GM21360 (cell line): ENCODE measurements around the gene EPHB2.

Source experiments
- ATAC-seq: cut with Tn5 transposase; IDR thresholded peaks from one replicate; pipeline ENCODE4 v1.9.1; 2021; ENCODE audit warnings: mild to moderate bottlenecking, moderate library complexity; ENCODE audit not compliant: unreplicated experiment

The EPHB2 gene

DNA sequence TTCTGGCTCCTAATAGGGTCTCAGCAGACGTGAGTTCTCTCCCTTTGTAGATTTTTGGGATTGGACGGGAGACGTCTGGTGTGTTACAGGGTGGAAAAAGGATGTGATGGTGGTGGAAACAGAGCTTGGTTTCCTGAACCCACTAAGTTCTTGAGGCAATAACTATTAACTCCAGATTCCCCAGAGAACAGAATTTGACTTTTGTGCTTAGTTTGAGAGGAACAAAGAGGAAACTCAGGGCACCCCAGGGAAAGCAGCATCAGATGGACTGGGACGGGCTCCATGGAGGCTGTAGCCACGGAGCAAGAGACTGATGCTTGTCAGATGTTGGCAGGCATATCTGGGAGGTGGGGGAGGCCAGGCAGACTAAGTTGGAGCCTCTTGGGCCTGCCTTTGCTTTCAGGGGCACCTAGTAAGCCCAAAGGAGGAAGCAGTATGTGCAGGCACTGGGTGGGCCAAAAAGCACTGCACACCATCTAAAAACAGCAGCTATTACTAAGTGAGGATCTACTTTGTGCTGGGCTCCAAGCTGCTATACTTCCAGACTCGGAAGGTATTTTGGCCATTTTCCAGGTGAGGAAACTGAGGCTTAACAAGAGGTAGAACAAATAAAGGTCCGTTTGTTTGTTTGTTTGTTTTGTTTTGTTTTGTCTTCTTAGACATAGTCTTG, 66.9 kb downstream of the EPHB2 start:
- no peak for ATAC-seq

DNA sequence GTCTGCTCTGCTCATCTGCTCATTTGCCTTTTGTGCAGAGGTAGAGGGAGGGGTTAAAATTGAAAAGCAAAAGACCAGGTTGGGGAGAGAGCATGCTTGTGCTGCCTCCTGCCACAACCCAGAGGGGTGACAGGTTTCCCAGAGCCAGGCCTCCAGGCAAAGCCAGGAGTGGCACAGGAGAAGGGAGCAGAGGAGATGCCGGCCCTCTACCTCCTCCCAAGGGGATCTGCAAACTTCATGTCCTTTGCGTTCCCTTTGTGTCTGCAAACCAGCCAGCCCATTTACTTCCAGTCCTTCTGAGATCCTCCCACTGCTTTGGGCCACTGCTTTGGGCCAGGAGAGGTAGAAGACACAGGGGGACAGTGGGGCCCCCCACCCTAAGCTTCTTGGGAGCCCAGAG, 67.8 kb downstream of the EPHB2 start:
- no peak for ATAC-seq

DNA sequence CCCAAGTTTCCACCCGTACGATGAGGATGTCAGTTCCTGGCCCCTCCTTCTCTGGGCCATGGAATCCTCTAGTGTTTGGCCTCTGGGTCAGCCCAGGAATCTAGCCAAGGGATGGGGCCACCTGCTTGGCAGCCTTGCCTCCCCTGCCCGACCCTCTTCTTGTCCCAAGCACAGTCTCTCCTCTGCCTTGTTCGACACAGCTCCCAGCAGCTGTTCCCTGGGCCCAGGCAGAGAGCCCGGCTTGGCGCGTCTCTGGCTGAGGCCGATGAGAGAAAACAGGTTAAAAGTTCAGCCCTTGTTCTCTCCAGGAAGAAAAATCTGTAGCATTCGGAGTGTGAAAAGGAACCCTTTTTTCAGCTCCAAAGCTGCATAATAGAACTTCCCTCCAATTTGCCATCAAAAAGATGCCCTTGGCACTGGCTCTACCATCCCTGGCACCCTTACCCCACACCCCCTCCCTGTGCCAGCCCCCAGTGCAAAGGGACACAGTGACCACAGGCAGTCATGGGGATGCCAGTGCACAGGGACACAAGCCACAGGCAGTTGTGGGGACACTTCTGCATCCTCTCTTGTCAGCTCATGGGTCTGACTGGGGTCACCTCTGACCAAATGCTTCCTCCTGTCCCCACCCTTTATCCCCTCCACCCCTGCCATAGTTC, 68.4 kb downstream of the EPHB2 start:
- no peak for ATAC-seq

DNA sequence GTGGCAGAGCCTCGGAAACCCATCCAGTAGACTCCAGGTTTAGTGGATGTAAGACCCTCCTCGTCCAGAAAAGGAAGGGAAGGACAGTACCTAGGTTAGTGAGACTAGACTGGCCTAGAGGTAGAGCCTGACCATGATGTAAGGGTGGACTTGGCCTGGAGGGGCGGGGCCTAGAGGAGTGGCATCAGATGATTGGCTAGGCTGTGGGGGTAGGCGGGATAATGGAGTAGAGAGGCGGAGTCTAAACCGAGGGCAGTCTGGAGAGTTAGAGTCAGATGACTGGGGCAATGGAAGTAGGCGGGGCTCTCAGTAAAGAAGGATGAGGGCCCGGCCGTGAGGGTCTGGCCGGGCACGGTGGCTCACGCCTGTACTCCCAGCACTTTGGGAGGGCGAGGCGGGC, 70.1 kb downstream of the EPHB2 start:
- ATAC-seq, result no peak

DNA sequence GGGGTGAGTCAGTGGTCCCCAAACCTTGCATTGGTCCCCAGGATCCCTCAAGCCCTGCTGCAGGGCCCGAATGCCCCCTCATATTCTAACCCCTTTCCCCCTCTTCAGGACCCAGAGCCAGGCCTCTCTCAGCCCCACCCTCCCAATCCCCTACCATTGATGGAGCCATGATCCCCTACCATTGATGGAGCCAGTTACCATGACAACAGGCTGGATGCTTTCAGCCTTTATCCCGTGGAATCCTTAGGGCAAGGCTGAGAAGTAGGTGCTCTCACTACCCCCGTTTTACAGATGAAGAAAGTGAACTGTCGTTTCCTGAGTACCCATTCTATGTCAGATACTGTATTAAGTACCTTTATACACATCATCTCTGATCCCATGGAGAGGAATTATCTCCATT, 70.8 kb downstream of the EPHB2 start:
- ATAC-seq, result no peak

DNA sequence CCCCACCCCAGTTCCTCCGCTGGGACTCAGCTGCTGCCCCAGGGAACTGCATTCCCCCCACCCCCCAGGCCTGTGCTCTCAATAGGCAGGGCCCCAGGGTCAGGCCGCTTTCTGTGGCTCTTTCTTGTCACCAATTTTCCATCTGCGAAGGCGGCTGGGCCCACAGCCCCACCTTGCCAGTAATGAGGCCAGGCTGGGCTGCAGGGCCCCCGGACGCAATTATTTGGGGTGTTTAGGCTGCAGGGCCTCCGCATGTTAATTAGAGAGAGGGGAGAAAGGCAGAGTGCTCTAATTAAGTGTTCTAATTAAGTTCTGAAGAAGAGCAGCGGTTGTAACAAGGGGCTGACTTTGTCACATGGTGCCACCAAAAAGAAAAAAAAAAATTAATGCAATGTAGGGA, 71.8 kb downstream of the EPHB2 start:
- ATAC-seq, result no peak

DNA sequence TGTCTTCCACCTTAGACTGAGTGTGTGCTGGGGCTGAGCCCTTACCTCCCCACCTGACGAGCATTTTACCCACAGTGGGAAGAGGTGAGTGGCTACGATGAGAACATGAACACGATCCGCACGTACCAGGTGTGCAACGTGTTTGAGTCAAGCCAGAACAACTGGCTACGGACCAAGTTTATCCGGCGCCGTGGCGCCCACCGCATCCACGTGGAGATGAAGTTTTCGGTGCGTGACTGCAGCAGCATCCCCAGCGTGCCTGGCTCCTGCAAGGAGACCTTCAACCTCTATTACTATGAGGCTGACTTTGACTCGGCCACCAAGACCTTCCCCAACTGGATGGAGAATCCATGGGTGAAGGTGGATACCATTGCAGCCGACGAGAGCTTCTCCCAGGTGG, 73.7 kb downstream of the EPHB2 start:
- no peak for ATAC-seq

DNA sequence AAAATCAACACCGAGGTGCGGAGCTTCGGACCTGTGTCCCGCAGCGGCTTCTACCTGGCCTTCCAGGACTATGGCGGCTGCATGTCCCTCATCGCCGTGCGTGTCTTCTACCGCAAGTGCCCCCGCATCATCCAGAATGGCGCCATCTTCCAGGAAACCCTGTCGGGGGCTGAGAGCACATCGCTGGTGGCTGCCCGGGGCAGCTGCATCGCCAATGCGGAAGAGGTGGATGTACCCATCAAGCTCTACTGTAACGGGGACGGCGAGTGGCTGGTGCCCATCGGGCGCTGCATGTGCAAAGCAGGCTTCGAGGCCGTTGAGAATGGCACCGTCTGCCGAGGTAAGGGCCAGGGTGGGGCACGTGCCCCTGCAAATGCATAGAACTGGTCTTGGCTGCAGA, 74.1 kb downstream of the EPHB2 start:
- ATAC-seq, result no peak

DNA sequence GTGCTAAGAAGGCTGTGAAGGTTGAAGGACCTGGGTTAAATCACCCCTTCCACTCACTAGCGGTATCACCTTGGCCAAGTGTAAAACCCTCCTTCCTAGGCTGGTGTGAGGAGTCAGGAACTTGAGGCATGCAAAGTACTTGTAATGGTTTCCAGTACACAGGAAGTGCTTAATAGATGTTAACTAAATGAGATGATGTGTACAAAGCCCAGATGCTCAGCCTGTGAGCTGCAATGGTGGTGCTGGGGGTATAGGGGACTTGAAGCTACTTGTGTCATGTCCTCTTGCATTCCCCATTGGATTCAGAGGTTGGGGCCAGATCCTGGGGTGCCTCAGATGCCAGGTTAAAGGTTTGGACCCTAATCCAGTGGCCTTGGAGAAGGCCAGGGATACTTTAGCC, 75.5 kb downstream of the EPHB2 start:
- no peak for ATAC-seq

DNA sequence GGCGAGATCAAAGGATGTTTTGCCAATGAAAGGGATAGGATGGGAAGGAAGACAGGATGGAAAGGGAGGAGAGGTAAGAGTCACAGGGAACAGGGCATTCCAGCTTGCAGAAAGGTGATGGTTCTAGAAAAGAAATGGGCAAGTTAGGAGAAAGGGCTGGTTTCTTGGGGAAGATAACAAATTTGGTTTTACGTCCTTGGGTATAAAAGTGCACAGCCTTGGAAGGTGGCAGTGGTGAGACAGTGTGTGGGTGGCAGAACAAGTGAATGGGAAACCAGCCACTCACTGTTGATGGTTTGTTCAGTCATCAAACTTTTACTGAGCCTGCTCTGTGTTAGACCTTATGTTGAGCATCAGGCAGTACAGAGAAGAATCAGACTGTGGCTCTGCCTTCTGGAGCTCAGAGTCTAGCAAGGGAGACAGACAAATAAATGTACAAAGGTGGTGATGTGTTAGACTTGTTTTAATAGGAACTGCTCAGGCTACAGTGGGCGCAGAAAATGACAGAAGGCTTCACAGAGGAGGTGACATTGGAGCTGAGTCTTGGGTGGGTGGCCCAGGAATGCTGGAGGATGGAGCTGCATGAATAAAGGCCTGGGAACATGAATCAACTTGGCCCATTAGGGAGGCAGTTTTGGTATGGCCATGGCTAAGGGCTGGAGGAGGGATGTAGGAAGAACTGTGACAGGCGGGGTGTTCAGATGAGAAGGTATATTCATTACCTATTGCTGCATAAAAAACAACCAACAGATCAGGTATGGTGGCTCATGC, 76.3 kb downstream of the EPHB2 start:
- no peak for ATAC-seq

DNA sequence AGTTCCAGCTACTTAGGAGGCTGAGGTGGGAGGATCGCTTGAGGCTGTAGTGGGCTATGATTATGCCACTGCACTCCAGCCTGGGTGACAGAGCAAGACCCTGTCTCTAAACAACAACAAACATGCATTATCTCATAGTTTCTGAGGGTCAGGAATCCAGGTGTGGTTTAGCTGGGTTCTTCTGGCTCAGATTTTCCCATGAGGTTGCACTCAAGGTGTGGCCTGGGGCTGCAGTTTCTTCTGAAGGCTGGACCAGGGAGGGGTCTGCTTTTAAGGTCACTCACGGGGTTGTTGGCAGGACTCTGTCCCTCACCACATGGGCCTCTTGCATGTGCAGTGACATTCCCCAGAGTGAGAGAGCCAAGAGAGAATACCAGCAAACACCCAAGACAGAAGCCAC, 77.0 kb downstream of the EPHB2 start:
- ATAC-seq, result no peak

DNA sequence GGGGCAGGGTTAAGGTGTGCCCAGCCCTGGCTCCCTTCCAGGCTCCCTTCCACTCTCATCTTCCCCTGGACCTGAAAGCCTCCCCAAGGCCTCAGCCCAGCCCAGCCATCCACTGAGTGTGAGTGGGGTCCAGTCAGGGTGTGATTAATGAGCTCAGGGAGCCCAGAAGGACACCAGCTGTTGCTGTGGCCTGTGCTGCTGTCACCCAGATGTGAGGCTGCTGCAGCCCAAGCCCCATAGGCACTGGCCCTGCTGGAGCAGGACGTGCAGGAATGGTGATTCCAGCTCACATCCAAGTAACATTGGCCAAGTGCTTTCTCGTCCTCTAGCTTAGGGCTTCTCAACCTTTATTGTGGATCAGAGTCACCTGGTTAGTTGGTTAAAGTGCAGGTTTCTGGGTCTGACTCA, 77.6 kb downstream of the EPHB2 start:
- no peak for ATAC-seq

DNA sequence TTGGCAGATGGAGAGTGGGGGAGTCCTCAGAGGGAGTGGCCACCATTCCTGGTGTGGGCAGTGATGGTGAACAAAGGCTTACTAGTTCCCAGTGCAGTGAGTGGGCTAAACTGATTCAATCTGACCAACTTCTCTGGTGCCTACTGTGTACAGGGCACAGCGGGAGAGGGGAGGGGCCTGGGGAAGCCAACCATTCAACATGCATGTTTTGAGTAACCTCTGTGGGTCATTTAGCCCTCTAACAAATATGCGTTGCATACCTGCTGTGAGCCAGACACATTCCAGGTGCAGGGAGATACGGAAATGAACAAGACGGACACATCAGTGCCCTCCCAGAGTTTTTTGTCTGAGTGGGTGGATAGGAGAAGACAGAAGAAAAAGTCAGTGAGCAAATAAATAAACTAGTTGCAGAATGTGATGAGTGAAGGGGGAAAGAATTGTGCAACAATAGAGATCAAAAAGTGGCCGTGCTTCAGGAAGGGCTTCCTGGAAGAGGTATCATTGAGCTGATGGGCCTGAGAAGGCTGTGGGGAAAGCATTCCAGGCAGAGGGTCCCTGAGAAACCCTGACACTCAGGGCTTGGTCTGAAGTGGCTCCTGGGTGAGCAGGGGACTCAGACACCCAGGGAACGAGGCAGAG, 78.8 kb downstream of the EPHB2 start:
- ATAC-seq, result no peak

DNA sequence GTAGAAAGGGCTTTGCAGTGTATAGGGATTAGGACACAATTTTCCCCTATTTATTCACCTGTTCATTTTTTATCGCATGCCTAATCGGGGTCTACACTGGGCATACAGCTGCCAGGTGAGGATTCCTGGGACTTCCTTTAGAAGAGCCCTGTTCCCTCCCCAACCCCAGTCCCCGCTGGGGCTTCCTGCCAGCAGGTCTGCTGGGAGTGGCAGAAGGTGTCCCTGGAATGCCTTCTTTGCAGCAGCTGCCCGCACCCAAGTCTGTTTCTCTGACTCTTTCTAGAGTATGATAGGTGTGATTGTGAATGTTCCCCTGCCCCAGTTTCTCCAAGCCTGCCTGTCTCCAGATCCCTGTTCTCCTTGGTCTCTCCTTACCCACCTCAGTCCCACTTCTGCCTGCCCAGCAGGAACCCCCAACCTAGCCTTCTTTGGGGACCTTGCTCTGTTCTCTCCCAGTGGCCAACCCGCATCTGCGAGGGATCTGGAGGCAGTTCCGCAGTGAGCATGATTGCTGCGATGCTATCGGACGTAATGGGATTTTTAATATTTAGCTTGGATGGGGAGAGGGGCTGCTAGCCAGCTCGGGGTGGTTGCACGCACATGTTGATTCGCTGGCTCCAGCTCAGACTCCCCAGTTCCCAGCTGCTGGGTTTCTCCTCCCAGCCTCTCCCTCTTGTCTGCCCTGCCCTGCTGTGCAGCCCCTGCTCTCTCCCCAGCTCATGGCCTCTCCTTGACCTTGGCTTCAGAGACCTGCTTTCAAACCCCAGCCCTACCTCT, 79.8 kb downstream of the EPHB2 start:
- ATAC-seq, result no peak

DNA sequence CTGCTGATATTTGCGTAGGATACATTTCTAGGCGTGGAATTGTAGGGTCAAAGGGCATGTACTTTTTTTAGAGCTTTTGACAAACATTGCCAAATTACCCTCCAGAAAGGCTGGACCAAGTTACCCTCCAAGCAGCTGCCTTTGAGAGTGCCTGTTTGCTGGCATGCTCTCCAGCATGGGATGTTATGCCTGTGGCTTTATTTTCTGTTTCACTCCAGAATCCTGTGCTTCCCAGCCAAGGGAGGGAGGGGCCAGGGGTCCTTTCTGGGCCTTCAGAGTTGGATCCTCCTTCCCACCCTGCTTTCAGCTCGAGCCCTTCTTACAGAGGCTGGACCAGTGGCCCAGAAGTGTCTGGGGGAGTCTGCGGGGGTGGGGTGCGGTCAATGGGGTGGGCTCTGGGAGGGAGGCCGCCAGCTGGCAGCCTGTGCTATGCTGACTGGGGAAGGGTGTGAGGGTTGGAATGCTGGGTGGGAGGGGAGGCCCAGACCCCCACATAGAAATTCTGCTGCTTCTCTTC, 81.2 kb downstream of the EPHB2 start:
- ATAC-seq, result no peak

DNA sequence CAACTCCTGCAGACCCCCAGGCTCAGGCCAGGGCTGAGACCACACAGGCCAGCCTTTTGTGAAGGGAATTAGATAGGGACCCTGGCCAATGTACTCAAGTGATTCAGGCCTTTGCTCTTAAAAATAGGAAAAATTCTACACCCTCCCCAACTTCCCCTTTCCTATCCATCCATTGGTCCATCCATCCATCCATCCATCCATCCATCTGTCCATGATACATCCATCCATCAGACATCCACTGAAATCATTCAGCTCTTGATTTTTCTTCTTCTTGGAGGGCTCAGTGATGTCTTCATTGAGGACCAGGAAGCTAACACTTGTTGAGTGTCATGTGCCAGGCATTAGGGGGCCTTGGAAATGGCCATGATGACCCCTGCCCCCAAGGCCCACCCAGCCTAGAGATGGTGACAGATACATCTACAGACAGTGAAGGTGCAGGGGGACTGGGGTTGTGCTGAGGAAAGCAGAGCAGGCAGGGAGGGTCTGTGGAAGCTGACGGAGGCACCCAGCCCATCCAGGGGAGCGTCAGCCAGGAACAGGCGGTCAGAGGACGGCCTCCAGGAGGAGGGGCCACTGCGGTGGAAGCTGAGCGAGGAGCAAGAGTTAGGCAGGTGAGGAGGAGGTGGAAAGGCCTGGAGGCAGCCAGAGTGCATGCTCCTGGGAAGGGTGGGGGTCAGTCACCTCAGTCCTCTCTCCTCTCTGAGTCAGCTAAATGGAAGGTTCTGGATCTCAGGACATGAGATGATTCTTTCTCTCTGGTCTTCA, 81.9 kb downstream of the EPHB2 start:
- no peak for ATAC-seq

DNA sequence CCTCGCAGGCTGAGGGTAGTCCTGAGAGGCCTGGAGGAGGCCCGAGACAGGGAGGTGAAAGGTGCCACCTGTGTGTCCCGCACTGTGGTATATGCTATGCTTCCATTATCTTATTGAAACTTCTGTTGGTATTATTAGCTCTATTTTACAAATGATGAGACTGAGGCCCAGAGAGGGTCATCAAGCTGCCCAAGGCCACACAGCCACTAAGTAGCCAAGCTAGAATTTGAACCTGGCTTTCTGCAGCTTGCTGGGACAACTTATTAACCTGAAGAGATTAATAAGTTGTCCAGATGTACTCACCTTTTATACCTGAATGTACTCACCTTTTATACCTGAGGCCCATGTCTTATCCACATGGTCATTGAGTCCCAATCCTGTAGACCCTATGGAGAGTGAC, 83.0 kb downstream of the EPHB2 start:
- ATAC-seq, result no peak

DNA sequence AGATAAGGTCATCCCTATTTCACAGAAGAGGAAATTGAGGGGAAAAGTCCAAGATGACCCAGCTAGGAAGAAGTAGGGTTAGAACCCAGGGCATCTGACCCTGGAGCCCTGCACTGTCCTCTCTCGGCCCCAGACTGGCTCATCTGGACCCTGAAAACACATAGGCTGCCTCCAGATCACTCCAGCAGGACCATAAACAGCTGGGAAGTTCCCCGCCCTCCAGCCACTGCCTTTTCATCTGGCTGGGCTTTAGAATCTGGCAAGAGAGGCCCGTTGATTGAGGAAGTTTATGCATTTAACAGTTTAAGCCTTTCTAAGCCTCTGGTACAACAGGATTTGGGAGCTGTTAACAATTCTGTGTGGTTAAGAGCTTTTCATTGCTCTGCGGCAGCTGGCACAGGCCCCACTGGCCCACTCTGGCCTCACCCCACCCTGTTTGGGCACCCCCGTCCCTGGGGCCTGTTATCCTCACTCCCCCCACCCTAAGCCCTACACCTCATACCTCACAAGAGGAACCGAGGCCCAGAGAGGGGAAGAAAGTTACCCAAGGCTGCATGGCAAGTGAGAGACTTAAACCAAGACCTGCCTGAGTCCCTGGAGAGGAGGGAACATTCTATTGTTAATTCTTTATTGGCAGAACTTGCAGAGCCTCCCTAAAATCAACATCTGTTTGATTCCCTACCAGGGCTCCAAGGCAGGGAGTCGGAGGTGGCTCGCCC, 84.2 kb downstream of the EPHB2 start:
- ATAC-seq, result no peak

DNA sequence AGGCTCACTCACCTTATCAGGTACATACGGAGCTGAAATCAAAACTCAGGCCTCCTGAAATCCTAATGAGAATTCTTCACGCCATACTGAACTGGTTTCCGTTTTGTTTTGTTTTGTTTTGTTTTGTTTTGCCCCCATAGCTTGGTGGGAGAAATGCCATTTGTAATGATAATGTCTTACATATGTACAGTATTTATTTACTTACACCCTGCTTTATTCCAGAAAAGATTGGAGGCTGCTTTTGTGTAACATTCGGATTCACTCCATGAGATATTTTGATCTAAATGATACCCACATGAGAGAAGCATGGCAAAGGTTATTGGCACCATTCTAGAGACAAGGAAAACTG, 84.7 kb downstream of the EPHB2 start:
- ATAC-seq, result no peak
